UCSD-AML1 (cell line): ENCODE measurements around the gene AREL1.

Experiments
- DNase-seq: peaks from one replicate; lab custom pipeline; 2025; ENCODE audit not compliant: unreplicated experiment; lab: John Stamatoyannopoulos, UW

AREL1 gene

GRCh38 chr14:74613211-74613914 lies 99.5 kb downstream of the AREL1 start:
- DNase-seq = no peak

- peak; percentile 88 for DNase-seq
These were observed 100.4 kb downstream of the AREL1 start for GRCh38 chr14:74612350-74613021.

GRCh38 chr14:74611650-74612349 lies 101.1 kb downstream of the AREL1 start, which contains the start of gene LTBP2:
TSS of gene LTBP2 (minus strand) at chr14:74612237. CDS start at chr14:74611944, 293 bp downstream.
- no peak for DNase-seq
